ENCODE results near the gene ACBD5. TPM values are rescaled to one million over a fixed set of nuclear protein-coding genes. Genes with fewer than 3 reads are reported as not detected.
"Not testable (repeated sequence)": the region's sequence is repeated elsewhere in the genome, so short reads cannot be mapped to it uniquely, and the experiment has no call there.

ACBD5 gene, protein sequence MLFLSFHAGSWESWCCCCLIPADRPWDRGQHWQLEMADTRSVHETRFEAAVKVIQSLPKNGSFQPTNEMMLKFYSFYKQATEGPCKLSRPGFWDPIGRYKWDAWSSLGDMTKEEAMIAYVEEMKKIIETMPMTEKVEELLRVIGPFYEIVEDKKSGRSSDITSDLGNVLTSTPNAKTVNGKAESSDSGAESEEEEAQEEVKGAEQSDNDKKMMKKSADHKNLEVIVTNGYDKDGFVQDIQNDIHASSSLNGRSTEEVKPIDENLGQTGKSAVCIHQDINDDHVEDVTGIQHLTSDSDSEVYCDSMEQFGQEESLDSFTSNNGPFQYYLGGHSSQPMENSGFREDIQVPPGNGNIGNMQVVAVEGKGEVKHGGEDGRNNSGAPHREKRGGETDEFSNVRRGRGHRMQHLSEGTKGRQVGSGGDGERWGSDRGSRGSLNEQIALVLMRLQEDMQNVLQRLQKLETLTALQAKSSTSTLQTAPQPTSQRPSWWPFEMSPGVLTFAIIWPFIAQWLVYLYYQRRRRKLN
- 35.3 and 42.3 TPM in 2 replicates for total RNA-seq (2014; rRNA removed)
- polyA plus RNA-seq (2012): 12.0 TPM

DNA sequence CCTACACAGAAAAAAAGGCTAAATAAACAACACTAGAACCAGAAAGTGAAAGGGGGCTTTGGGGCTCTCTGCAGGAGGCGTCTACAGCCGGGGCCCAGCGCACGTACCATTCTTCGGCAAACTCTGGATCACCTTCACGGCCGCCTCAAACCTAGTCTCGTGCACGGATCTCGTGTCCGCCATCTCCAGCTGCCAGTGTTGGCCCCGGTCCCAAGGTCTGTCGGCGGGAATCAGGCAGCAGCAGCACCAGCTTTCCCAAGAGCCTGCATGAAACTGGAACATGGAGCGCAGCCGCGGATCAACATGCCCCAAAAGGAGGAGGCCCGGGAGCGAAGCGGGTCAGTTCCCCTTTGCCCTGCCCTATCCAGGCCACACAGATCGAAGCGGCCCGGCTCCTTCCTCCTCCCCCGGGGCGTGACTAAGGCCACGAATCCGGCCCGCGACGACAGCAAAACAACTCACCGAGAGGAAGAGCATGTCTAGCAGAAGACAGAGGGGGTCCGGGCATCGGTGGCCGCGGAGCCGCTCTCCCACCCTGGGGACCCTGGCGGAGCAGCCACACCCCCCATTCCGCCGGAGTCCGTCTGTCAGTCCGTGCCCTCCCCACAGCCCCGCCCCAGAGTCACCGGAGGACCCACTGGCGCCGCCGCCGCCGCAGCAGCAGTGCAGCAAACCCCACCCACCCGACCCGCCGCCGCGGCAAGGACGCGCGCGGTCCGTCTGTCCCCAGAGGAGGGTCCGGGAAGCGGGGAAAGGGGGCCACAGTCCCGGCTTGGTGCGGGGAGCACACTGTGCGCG, at the start of gene ACBD5:
ACBD5 (minus strand) TSS at position 586 of the 798 bp plus-strand sequence; CDS start at position 477, 109 bp downstream.
- peak; percentile 94 for DNase-seq (ENCODE audit: low read depth)

DNA sequence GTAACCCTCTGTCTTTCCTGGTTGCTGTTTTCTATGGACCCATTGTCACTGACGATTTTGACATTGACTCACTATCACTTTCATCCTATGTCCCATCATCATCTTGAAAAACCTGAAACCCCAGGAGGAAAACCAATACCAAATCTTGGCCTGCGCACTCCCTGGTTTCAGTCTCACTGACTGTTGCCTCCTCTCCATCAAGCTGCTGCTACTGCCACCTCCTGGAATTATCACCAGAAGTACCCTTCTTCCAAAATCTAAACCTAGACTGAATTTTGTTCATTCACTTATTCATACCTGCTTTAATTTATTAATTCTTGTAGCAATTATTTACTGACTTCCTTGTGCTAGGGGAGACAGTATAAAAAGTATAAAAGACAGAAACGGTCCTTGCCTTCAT, 44.5 kb upstream of the ACBD5 start:
- no peak for DNase-seq (ENCODE audit: low read depth)

DNA sequence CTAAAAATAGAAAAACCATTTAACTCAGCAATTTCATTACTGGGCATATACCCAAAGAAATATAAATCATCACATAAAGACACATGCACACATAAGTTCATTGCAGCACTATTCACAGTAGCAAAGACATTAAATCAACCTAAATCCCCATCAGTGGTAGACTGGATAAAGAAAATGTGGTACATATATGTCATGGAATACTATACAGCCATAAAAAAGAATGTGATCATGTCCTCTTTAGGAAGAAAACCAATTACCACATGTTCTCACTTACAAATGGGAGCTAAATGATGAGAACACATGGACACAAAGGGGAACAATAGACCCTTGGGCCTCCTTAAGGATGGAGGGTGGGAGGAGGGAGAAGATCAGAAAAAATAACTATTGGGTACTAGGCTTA, 36.0 kb upstream of the ACBD5 start:
- DNase-seq (ENCODE audit: low read depth): no peak

DNA sequence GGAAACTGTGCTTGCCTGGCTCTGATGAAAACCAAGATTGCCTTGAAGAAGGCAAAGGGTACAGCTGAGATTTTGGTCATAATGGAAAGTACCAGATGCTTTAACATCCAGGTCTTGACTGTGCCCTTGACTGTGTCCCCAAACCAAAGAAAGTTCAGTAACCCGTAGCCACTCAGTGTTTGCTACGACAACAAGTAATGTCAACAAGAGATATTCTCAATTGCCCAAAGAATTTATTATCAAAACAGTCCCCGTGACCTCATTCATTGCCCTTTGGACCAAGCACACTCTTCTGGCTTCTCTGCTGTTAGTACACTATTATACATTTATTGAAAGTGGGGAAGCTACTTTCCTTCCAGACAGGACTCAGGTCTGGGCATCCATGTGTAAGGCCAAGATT, 25.4 kb upstream of the ACBD5 start:
- DNase-seq (ENCODE audit: low read depth): not testable (repeated sequence)

DNA sequence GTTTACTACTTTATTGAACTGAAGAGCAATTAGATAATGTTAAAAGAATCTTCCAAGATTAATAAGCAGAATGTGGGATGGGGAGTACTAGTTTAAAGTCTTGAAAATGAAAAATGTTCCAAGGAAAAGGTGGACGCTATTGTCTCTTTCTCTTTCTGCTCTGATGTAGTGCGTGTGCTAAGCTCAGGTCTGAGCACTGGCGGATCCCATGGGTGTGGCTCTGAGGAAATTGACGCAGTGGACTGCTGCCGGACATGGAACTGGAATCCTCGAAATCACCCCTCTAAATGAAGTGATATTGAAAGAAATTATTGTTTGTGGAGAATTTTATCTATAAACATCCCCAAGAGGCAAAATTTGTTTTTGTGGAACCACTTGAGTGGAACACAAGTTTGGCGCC, 22.2 kb upstream of the ACBD5 start:
- DNase-seq (ENCODE audit: low read depth): not testable (repeated sequence)

DNA sequence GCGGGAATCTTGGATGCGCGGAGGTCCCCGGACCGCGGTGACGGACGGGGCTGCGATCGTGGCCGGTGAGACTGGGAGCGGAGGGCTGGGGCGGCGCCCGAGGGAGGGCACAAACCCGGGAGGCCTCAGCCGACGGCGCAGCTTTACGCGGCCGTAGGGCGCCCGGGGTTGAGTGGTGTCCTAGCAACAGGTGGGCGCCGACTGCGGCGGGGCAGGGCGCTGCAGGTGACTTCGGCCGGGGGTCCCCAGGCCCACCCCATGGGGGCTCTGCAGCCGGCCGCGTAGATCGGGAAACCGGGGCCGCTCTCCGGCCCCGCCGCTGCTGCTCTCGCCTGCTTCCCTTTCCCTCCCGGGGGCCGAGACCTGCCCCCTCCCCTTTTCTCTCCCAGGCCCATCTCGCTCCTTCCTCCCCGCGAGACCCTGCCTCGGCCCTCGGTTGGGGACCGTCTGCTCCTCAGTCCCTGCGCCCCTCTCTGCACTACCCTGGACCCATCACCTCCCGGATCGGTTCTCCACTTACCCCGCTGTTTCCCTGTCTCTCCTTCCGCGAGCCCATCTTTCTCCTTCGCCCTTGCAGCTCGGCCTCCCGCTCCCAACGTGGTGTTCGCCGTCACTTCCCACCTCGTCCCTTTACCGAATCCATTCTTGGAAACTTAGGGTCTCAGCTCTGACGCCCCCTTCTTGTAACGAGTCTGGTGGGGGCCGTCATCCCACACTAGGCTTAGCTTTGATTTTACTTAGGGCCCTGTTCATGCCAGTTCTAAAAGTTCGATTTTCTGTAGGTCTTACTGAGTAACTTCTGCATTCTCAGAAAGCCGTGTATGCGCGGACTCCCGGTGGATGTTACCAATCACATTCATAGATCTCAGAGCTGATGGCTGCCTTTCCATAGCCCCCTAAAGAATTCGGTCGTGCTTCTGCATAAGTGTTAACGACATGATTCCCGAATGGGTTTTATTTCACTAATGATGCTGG, 18.5 kb upstream of the ACBD5 start:
- no peak for DNase-seq (ENCODE audit: low read depth)

DNA sequence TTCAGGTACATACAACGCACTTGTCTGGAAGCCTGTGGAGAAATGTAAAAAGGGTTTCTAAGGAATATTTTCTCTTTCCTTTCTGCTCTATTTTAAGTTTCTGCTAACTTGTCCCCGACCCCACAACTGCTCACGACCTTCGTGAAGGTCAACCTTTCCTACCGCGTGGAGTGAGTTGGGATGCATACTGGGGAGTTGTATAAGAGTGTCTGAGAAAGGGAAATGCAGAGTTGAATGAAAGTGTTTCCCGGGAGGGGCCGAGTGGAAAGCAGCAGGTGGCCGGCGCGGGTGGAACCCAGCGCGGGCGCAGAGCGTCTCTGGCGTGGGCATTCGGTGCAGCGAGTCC, 17.9 kb upstream of the ACBD5 start:
- DNase-seq (ENCODE audit: low read depth): no peak

DNA sequence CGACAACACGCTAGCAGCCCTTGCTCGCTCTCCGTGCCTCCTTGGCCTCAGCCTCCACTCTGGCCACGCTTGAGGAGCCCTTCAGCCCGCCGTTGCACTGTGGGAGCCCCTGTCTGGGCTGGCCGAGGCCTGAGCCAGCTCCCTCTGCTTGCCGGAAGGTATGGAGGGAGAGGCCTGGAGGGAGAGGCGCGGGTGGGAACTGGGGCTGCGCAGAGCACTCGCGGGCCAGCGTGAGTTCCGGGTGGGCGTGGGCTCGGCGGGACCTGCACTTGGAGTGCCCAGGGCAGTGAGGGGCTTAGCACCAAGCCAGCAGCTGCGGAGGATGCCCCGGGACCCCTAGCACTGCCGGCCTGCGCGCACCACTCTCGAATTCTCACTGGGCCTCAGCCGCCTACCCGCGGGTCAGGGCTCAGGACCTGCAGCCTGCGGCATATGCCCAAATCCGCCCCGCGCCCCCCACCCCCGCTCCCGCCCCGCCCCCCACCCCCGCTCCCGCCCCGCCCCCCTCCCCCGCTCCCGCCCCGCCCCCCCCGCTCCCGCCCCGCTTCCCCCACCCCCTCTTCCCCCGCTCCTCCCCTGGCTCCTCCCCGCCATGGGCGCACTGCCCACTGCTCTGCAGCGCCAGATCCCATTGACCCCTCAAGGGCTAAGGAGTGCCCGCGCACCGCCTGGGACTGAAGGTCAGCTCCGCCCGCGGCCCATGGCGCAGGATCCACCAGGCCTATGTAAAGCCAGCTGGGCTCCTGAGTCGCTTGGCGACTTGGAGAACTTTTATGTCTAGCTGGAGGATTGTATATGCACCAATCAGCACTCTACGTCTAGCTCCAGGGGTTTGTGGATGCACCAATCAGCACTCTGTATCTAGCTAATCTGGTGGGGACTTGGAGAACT, 15.9 kb upstream of the ACBD5 start:
- DNase-seq (ENCODE audit: low read depth): no peak

DNA sequence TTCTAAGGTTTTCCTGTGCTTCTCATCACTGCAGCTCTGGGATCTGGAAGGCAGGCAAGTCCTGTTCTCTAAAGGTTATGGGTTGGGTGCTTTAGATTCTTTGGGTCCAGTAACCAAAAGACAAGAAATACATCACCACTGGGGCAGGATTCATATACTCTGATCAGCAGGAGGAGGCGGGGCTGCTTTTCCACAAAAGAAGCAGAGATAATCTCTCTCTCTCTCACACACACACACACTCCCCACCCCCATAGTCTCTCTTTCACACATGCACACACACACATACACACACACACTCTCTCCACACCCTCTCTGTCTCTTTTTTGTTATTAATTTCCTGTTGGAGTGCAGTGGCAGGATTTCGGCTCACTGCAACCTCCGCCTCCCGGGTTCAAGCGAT, 13.0 kb upstream of the ACBD5 start:
- DNase-seq (ENCODE audit: low read depth): no peak

DNA sequence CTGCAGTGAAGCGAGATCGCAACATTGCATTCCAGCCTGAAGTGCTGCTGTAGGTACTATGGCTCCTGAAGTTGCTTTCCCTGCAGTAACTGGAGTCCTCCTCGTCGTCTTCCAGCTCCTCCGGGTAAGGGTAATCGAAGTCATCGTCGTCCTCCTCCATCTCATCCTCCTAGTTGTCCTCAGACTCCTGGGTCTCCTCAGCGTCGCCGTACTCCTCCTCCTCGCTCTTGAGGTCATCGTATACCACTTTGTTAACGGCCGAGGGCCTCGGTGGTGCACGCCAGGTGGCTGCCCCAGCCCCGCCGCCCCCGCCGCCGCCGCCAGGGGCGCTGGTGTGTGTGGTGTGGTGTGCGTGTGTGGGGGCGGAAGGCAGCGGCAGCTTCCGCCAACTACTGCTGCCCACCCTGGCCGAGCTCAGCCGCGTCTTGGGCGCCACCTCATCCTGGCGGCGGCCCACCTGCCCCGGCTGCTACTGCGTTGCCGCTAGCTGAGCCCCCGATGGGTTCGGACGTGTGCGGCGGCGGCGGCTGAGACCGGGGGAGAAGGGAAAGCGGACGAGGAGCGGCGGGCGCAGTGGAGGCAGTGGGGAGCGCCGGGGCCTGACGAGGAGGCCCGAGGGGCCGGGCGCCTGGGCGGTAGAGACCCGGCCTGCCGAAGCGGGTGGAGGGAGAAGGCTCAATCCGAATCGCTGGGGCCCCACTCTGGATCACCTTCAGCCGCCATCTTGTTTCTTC, 11.8 kb upstream of the ACBD5 start:
- no peak for DNase-seq (ENCODE audit: low read depth)

DNA sequence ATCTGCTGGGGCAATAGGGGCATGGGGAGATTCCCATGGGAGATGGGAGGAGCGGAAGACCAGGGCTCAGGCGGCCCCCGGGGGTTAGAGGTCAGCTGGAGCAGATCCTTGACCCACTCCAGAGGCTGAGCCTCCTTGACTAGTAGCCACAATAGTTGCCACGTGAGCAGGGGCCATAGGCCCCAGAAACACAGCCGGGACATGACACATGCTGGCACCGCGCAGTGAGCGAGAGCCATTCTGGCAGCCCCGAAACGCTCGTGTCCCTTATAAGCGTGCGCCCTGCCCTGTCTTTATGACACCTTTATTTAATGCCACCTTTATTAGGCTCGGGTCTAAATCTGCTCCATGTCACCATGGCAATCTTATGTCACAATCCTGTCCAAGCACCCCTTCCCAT, 11.0 kb upstream of the ACBD5 start:
- DNase-seq (ENCODE audit: low read depth): no peak

DNA sequence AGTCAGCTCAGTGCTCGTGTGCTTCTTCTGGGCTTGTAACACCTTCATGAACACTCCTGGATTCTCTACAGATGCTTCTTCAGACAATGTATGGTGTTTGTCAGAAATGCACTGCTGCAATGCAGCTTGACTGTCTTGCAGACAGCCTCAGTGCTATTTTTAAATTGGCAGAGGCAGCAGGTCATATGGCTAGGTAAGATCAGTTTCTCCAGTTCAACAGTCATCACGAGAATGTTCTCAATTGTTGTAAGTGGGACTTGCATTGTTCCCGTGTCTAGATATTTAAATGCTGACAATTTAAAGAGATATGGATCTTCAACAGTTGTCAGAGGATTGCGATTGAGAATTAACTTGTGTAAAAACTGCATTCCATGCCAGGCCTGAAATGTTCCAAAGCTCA, 7.6 kb upstream of the ACBD5 start:
- no peak for DNase-seq (ENCODE audit: low read depth)

DNA sequence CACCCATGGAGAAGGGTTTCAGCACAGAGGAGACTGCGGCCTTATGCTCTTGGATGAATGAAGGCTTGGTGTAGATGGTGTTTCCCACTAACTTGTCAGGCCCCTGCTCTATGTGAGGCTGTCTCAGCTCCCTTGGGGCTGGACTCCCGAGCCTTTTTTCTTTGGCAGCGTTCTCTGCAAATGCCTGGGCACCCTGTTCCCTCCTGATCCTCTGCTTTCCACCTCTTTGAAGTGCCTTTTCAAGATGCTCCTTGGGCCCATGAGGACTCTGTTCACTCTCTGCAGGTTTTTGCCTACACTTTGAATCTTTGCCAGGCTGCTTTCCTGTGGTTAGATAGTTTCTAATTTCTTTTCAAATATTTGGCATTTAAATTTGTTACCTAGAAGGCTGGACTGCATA, 6.8 kb upstream of the ACBD5 start:
- no peak for DNase-seq (ENCODE audit: low read depth)

DNA sequence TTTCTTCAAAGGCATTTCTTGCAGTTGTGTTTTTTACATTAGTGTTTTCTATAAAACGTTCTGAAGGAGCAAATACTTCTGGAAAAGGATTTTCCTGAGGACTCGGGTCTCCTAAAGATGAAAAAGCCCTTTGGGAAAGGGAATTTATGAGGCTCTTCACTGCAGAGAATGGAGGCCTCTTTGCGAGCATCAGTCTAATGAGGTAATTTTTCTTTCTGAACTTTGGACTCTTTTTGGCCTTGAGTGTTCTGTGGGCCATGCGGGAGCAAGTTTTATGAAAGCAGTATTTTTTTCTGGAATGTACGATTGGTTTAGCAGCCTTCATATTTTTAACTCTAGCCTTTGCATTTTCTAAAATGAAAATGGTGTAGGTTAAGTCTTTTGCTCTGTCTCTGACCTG, 6.4 kb upstream of the ACBD5 start:
- DNase-seq (ENCODE audit: low read depth): no peak

DNA sequence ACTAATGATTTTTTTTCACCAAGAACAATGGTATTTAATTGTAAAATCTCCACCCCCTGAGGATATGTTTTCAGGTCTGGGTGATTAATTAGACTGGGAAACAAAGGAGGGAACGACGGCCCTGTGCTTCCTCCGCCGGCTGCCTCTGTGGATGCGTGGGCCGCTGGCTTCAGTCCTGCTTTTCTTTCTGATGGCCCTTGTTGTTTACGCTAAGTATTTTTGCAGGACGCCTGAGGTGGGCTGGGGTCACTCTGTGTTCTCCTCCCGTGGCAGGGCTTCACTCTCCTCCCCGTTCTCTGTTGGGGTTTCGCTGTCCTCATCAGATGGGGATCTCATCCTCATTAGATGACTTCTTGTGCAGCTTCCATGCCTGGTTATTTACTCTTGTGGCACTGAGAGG, 5.2 kb upstream of the ACBD5 start:
- no peak for DNase-seq (ENCODE audit: low read depth)

DNA sequence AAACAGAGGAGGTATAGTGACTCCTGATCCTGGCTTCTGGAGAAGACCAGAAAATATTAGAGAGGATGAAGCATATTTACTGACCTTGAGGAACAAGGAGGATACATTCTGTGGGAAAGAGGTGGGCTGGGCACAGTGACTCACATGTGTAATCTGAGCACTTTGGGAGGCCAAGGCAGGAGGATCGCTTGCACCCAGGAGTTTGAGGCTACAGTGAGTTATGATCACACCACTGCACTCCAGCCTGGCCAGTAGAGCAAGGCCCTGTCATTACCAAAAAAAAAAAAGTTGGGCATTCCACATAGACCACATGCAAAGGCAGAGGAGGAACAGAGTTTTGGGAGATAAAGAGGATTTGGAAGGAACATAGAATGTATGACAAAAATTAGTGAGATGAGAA, 4.4 kb upstream of the ACBD5 start:
- DNase-seq (ENCODE audit: low read depth): no peak

DNA sequence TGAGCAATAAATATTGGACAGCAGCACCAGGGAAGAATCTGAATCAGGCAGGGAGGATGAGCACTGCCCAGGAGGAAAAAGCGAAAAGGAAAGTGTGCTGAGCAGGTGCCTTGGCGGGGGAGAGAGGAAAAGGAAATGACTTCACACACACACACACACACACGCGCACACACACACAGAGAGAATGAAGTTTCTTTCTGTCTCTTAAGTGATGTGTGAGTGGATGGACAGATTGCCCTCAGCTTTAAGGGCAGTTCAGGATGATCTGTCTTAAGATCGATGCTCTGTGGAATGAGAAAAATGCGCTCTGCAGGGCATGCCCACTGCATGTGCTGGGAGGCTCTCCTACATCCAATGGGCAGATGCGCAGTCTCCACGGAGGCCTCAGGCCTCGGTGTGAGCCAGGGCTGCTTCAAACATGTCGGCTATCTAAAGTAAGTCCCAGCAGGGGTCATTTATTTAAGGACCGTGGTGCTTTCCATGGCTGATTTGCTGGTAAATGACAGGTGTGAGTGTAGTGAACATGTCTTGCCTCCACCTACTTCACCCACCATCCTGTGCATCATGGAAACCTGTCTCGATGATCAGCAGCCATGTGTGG, 2.5 kb upstream of the ACBD5 start:
- DNase-seq (ENCODE audit: low read depth): peak; percentile 80

DNA sequence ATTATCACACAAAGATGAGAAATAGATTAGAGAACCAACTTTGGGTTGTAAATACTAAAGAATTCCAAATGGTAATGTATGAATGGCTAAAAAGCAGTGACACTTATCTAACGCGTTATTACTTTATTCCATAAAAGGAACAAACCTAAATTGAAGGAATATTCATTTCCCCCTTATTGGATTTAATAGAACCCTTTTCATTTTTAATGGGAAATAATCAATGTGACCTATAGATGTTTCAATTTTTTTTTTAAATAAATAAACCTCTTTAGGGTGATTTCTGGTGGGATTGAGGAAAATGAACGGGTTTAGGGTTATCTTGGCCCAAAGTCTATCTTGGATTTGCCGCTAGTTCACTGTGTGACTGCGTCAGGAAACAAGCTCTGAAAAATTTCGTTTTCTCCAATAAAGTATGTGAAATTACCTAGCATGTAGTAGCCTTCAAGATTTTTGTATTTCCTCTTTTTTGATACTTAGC, 1.9 kb upstream of the ACBD5 start:
- no peak for DNase-seq (ENCODE audit: low read depth)

All from LHCN-M2 (cell line).